GM12878 (cell line): Measurements from ENCODE around the gene NOL4L. TPM values are rescaled to one million over a fixed set of nuclear protein-coding genes. Genes with fewer than 3 reads are reported as not detected.

Experiments used
- ATAC-seq: fragments of 200-7000 bp; cut with Tn5 transposase; 3 replicates; pipeline ENCODE4 v1.9.1; 2020; ENCODE audit warnings: mild to moderate bottlenecking, moderate library complexity
- BruUV-seq: library from RNA; stranded (reverse); fragments of 400-500 nt; replicated peaks from 2 replicates; lab custom pipeline; 2021; lab: Mats Ljungman, UMichigan
- CTCF ChIA-PET: fragments of 300-600 bp; sonication (Branson Sonifier 250); formaldehyde crosslinking; extraction: SDS; loops from one replicate; lab custom pipeline; 2021; ENCODE audit warnings: inconsistent platforms; lab: Yijun Ruan, JAX
- POLR2A ChIA-PET: fragments of 350-600 bp; formaldehyde crosslinking; extraction: SDS; loops from one replicate; lab custom pipeline; 2021; ENCODE audit warnings: inconsistent platforms; lab: Charles Lee
- RAD21 ChIA-PET: fragments of 300-600 bp; sonication (Branson Sonifier 250); formaldehyde crosslinking; loops from one replicate; lab custom pipeline; 2023; ENCODE audit warnings: antibody characterized with exemption; ENCODE audit not compliant: unreplicated experiment; lab: Charles Lee
- SMC1A ChIA-PET: fragments of 300-600 bp; sonication (Branson Sonifier 250); formaldehyde crosslinking; loops from one replicate; lab custom pipeline; 2023; ENCODE audit not compliant: unreplicated experiment, uncharacterized antibody; lab: Charles Lee
- DNase-seq: peaks from one replicate; pipeline ENCODE4 v3.0.0-alpha.2; 2011; ENCODE audit warnings: low read depth, low spot score
- FAIRE-seq: peaks from 3 replicates; lab custom pipeline; 2011; peaks lifted over from hg19 to GRCh38; lab: Jason Lieb, UNC
- H2AFZ ChIP-seq: 2 replicates; pipeline ENCODE4 v1.6.0; 2011; ENCODE audit warnings: low read depth, low read length, control low read depth; ENCODE audit not compliant: control insufficient read depth
- H3K27ac ChIP-seq: 2 replicates; pipeline ENCODE4 v1.5.1; 2011; ENCODE audit warnings: control low read depth; ENCODE audit not compliant: control insufficient read depth, insufficient read depth
- H3K27me3 ChIP-seq, 2 experiments: replicated peaks in 1 of 2; 2 replicates each; pipeline versions ENCODE4 v1.6.0 to v1.6.1; 2011; ENCODE audit warnings: low read length in 1 of 2; ENCODE audit not compliant: control insufficient read depth in 2 of 2, insufficient read depth in 2 of 2
- H3K36me3 ChIP-seq, 2 experiments: 2 replicates each; pipeline ENCODE4 v1.5.1; 2011; ENCODE audit warnings: low read length in 1 of 2; ENCODE audit not compliant: control insufficient read depth in 2 of 2, insufficient read depth in 2 of 2
- H3K4me1 ChIP-seq: 2 replicates; pipeline ENCODE4 v1.6.1; 2011; ENCODE audit warnings: mild to moderate bottlenecking, low read length, moderate library complexity, mixed read lengths; ENCODE audit not compliant: control insufficient read depth, insufficient read depth
- H3K4me2 ChIP-seq: 2 replicates; pipeline ENCODE4 v1.6.0; 2011; ENCODE audit warnings: control low read depth; ENCODE audit not compliant: control insufficient read depth, insufficient read depth
- H3K4me3 ChIP-seq: fragments of 200-600 bp; sonication (generic); 2 replicates; pipeline ENCODE4 v1.5.1; 2016
- H3K79me2 ChIP-seq: 2 replicates; pipeline ENCODE4 v1.6.0; 2011; ENCODE audit warnings: low read length; ENCODE audit not compliant: control insufficient read depth, insufficient read depth
- H3K9ac ChIP-seq: 2 replicates; pipeline ENCODE4 v1.8.0; 2011; ENCODE audit warnings: low read length, control low read depth, mixed read lengths; ENCODE audit not compliant: control insufficient read depth, insufficient read depth
- H3K9me3 ChIP-seq: replicated peaks from 3 replicates; pipeline ENCODE4 v1.5.1; 2011; ENCODE audit warnings: mild to moderate bottlenecking, low read length; ENCODE audit not compliant: control insufficient read depth, insufficient read depth
- H4K20me1 ChIP-seq: 2 replicates; pipeline ENCODE4 v1.6.0; 2011; ENCODE audit not compliant: control insufficient read depth, insufficient read depth
- JUND ChIP-seq: IDR thresholded peaks from 2 replicates; pipeline ENCODE4 v1.6.1; 2012; ENCODE audit warnings: low read depth, mild to moderate bottlenecking, low read length, improper control_type of control experiment, moderate library complexity
- NR2F1 ChIP-seq: fragments of 450-650 bp; conservative IDR thresholded peaks from 2 replicates; pipeline ENCODE4 v1.6.1; 2017; ENCODE audit warnings: mild to moderate bottlenecking
- POLR2A ChIP-seq: IDR thresholded peaks from 2 replicates; pipeline ENCODE4 v1.6.1; 2011; ENCODE audit warnings: low read depth, mild to moderate bottlenecking, low read length
- POLR2AphosphoS2 ChIP-seq: IDR thresholded peaks from 2 replicates; pipeline ENCODE4 v1.6.1; 2011; ENCODE audit warnings: low read depth, mild to moderate bottlenecking, low read length, improper control_type of control experiment, moderate library complexity
- WGBS: methylation state at CpG from one replicate; pipeline ENCODE4 v1.1.6; 2016; ENCODE audit warnings: low lambda C conversion rate; ENCODE audit not compliant: insufficient replicate concordance, insufficient coverage; ENCODE audit errors: missing lambda C conversion rate; 5-methylcytosine and 5-hydroxymethylcytosine counted together
- in situ Hi-C: fragments of 300-500 bp; cut with MboI; formaldehyde crosslinking; loops from 9 replicates; pipeline ENCODE4 v1.14.3; 2018; ENCODE audit warnings: mixed read lengths
- intact Hi-C: fragments of 100-400 bp; cut with micrococcal nuclease; formaldehyde crosslinking; loops from one replicate; pipeline ENCODE4 v1.14.2; 2022; ENCODE audit not compliant: unreplicated experiment
- polyA plus RNA-seq, 11 experiments: library from polyadenylated mRNA; depleted of rRNA in 4 of 11; unstranded in 6 of 11; stranded (reverse) in 5 of 11; fragments of >200 nt; fragmentation: Nextera tagmentation in 4 of 11; fragmentation: Illumina TruSeq in 1 of 11; extraction: Ambion mirVana in 4 of 11; extraction: Trizol in 1 of 11; gene quantifications; 1 replicate in 1 of 11; 2 replicates in 10 of 11; pipeline versions ENCODE4 v1.2.1 to v1.2.3, GENCODE V29; 2011 to 2016; ENCODE audit warnings: inconsistent platforms in 2 of 11, missing spikeins in 2 of 11, low read depth in 1 of 11
- total RNA-seq, 4 experiments: library from RNA; depleted of rRNA in 3 of 4; stranded (reverse); fragments of >200 nt in 3 of 4; fragmentation: Illumina TruSeq in 1 of 4; extraction: Trizol in 1 of 4; gene quantifications; 2 replicates each; pipeline versions ENCODE4 v1.2.1 to v1.2.3, GENCODE V29; 2013 to 2021
- TF ChIP-seq, protein P1 (sequence below), 3 experiments: IDR thresholded peaks in 2 of 3; conservative IDR thresholded peaks in 1 of 3; 2 replicates each; pipeline ENCODE4 v1.5.1; 2011; ENCODE audit warnings: low read depth in 3 of 3, low read length in 3 of 3, mild to moderate bottlenecking in 3 of 3, control low read depth in 2 of 3, moderate library complexity in 2 of 3, inconsistent platforms in 1 of 3, mixed read lengths in 1 of 3; ENCODE audit not compliant: control insufficient read depth in 2 of 3, insufficient read depth in 1 of 3; ENCODE audit errors: extremely low read depth in 1 of 3

The NOL4L gene
- total and polyA plus RNA-seq, 10 of the 15 experiments (the other 5 are each of a cell fraction or from before 2014, with no cell fraction given) = 2.3 to 24.0 (median 8.0) TPM

- FAIRE-seq (no peak), DNase-seq (no peak), ATAC-seq (peak; percentile 53)
- Histone ChIP-seq H4K20me1 (no peaks in the 10 kb centered on the region; the same call in 1 of the 2 replicates), H2AFZ (no peak overlapping the region), H3K4me1 (no peaks in the 10 kb centered on the region), H3K79me2 (no peaks in the 10 kb centered on the region), H3K27me3 (no peaks in the 10 kb centered on the region), H3K9me3 (no peaks in the 10 kb centered on the region), H3K4me3 (no peak overlapping the region), H3K9ac (no peak overlapping the region), H3K4me2 (no peak overlapping the region), H3K27ac (no peak overlapping the region), H3K36me3 (peaks cover 39 to 51% of the 10 kb centered on the region in 2 experiments)
- in situ Hi-C loops = no loop called here
- intact Hi-C loops = no loop called here
- ChIA-PET RAD21 (no interaction called here), SMC1A (no interaction called here), POLR2A (no interaction called here), CTCF (interaction anchor here (0.9 kb wide), 1 partner anchor 13 kb away, joined by 4 read pairs; no protein-coding TSS in a partner anchor)
- 90% methylated on average over 5 of the region's 5 CpGs for WGBS
- TF ChIP-seq, protein P1, sequence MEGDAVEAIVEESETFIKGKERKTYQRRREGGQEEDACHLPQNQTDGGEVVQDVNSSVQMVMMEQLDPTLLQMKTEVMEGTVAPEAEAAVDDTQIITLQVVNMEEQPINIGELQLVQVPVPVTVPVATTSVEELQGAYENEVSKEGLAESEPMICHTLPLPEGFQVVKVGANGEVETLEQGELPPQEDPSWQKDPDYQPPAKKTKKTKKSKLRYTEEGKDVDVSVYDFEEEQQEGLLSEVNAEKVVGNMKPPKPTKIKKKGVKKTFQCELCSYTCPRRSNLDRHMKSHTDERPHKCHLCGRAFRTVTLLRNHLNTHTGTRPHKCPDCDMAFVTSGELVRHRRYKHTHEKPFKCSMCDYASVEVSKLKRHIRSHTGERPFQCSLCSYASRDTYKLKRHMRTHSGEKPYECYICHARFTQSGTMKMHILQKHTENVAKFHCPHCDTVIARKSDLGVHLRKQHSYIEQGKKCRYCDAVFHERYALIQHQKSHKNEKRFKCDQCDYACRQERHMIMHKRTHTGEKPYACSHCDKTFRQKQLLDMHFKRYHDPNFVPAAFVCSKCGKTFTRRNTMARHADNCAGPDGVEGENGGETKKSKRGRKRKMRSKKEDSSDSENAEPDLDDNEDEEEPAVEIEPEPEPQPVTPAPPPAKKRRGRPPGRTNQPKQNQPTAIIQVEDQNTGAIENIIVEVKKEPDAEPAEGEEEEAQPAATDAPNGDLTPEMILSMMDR (IDR thresholded peaks at IDR 0.05 in 2 of 3, conservative IDR thresholded peaks at IDR 0.05 in 1 of 3; ENCODE audit: control insufficient read depth in 2 of 3, extremely low read depth in 1 of 3, insufficient read depth in 1 of 3, low read depth in 3 of 3, low read length in 3 of 3) = peak in 2 of 3 experiments; percentile 13 to 41; a peak in 3 of 6 replicates
- TF ChIP-seq NR2F1 (peak; percentile 84), POLR2AphosphoS2 (no peak; the same call in 1 of the 2 replicates)
- no TSS peak for BruUV-seq
Measured at GRCh38 chr20:32437391-32438074, 147.6 kb downstream of the NOL4L start.

DNA sequence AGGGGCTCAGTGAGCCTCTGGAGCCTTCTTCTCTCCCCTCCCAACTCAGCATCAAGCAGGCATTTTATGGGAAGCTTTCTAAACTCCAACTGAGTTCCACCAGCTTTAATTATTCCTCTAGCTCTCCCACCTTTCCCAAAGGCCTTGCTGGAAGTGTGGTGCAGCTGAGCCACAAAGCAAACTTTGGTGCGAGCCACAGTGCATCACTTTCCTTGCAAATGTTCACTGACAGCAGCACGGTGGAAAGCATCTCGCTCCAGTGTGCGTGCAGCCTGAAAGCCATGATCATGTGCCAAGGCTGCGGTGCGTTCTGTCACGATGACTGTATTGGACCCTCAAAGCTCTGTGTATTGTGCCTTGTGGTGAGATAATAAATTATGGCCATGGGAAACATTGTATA lies 148.2 kb downstream of the NOL4L start:
- POLR2A ChIA-PET = no interaction called here
- FAIRE-seq (no peak), ATAC-seq (no peak), DNase-seq (no peak)
- H3K4me3 ChIP-seq = no peak overlapping the region
- no peak overlapping the region for H3K4me2 ChIP-seq
- TF ChIP-seq POLR2A (0 out of 2 replicates have a peak, but pooled peaks have one; percentile 8), JUND (no peak)
- H3K4me1 ChIP-seq = no peaks in the 10 kb centered on the region
- WGBS = 99% methylated on average over 7 of the region's 7 CpGs
- CTCF ChIA-PET = no interaction called here
- RAD21 ChIA-PET = no interaction called here
- intact Hi-C loops (no loop called here), in situ Hi-C loops (no loop called here)
- H3K9ac ChIP-seq = no peak overlapping the region
- H3K27ac ChIP-seq = no peak overlapping the region
- H3K9me3 ChIP-seq = no peaks in the 10 kb centered on the region
- BruUV-seq = no TSS peak
- no peaks in the 10 kb centered on the region for H3K79me2 ChIP-seq
- peaks cover 39 to 52% of the 10 kb centered on the region in 2 experiments for H3K36me3 ChIP-seq
- SMC1A ChIA-PET = interaction anchor here (0.8 kb wide), 1 partner anchor 13 kb away, joined by 3 read pairs; no protein-coding TSS in a partner anchor
- H4K20me1 ChIP-seq = no peaks in the 10 kb centered on the region; the same call in 1 of the 2 replicates
- H2AFZ ChIP-seq = no peak overlapping the region
- H3K27me3 ChIP-seq = no peaks in the 10 kb centered on the region
